Erythroblast (primary cell): ENCODE data around the gene STS.

Experiments used
- GATA1 ChIP-seq: IDR thresholded peaks from 2 replicates; pipeline ENCODE4 v1.6.1; 2011; ENCODE audit warnings: low read depth, mild to moderate bottlenecking, control low read depth, low read length, moderate library complexity
- POLR2A ChIP-seq: IDR thresholded peaks from 2 replicates; pipeline ENCODE4 v1.6.1; 2011; ENCODE audit warnings: mild to moderate bottlenecking, low read length

DNA sequence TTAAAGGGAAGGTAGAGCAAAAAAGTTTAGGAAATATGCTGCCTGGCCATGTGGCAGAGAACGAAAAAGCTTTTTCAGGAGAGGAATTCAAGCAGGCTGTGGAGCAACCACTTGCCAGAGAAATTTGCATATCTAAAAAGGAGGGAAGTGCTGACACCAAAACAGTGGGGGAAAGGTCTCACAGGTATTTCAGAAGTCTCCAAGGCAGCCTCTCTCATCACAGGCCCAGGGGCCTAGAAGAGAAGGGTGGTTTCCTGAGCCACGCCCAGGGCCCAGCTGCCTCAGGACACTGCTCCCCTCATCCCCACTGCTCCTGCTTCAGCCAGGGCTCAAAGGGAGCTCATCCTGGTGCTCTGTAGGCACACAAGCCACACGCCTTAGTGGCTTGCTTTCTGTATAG lies 29.9 kb upstream of the STS start:
- TF ChIP-seq POLR2A (no peak), GATA1 (no peak)
